Glutamatergic neuron (in vitro differentiated cells): ENCODE measurements around the gene ACBD6. TPM values are rescaled to one million over a fixed set of nuclear protein-coding genes. Genes with fewer than 3 reads are reported as not detected.
A peak's percentile ranks its signal among the peaks of the same experiment; 100 is the strongest.

Experiments
- DNase-seq: peaks from one replicate; pipeline ENCODE4 v3.0.0; 2022
- H3K27ac Mint-ChIP-seq: one replicate; pipeline ENCODE4 v1.8.0; 2020; ENCODE audit warnings: mild to moderate bottlenecking, mixed read lengths, inconsistent platforms; ENCODE audit not compliant: unreplicated experiment
- H3K27me3 Mint-ChIP-seq: one replicate; pipeline ENCODE4 v1.8.0; 2020; ENCODE audit warnings: mild to moderate bottlenecking, moderate library complexity, mixed read lengths, inconsistent platforms; ENCODE audit not compliant: unreplicated experiment
- H3K36me3 Mint-ChIP-seq: one replicate; pipeline ENCODE4 v1.8.0; 2020; ENCODE audit warnings: mild to moderate bottlenecking, mixed read lengths, inconsistent platforms; ENCODE audit not compliant: unreplicated experiment
- H3K4me1 Mint-ChIP-seq: one replicate; pipeline ENCODE4 v1.8.0; 2020; ENCODE audit warnings: mild to moderate bottlenecking, low read depth, mixed read lengths, inconsistent platforms; ENCODE audit not compliant: unreplicated experiment
- H3K4me3 Mint-ChIP-seq: one replicate; pipeline ENCODE4 v1.8.0; 2020; ENCODE audit warnings: mild to moderate bottlenecking, mixed read lengths, inconsistent platforms; ENCODE audit not compliant: unreplicated experiment
- H3K9me3 Mint-ChIP-seq: one replicate; pipeline ENCODE4 v1.8.0; 2020; ENCODE audit warnings: mild to moderate bottlenecking, moderate library complexity, mixed read lengths, inconsistent platforms; ENCODE audit not compliant: unreplicated experiment
- total RNA-seq: library from RNA; stranded (reverse); fragmentation: NEBNext Ultra II Directional; extraction: Animal tissue kit (Norgen Biotek cat#: 25700); gene quantifications from one replicate; pipeline ENCODE4 v1.2.1, GENCODE V29; 2021; ENCODE audit not compliant: unreplicated experiment
- TF ChIP-seq, protein P1 (sequence below): fragments of 200-600 bp; sonication (generic); IDR thresholded peaks from one replicate; pipeline ENCODE4 v1.5.0; 2021; ENCODE audit not compliant: partially characterized antibody, unreplicated experiment

Gene ACBD6
- total RNA-seq, 1 donor from 2014 or later: 52.9 TPM

DNA sequence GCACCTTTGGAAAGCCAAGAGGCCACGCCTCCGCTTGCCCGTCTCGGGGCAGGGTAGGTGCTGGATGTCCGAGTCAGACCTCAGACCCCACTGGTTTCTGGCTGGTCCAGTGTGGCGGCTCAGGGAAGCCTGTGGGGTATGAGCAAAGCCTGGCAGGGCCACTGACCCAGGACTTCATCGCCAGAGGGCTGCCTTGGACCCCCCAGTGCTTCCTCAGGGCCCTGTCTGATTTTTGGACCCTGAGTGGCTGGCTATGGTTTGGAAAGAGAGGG, 251.9 kb downstream of the ACBD6 start:
- H3K36me3 Mint-ChIP-seq: no peaks in the 10 kb centered on the region
- no peak for DNase-seq
- H3K9me3 Mint-ChIP-seq: peaks cover 8% of the 10 kb centered on the region
- TF ChIP-seq, protein P1, sequence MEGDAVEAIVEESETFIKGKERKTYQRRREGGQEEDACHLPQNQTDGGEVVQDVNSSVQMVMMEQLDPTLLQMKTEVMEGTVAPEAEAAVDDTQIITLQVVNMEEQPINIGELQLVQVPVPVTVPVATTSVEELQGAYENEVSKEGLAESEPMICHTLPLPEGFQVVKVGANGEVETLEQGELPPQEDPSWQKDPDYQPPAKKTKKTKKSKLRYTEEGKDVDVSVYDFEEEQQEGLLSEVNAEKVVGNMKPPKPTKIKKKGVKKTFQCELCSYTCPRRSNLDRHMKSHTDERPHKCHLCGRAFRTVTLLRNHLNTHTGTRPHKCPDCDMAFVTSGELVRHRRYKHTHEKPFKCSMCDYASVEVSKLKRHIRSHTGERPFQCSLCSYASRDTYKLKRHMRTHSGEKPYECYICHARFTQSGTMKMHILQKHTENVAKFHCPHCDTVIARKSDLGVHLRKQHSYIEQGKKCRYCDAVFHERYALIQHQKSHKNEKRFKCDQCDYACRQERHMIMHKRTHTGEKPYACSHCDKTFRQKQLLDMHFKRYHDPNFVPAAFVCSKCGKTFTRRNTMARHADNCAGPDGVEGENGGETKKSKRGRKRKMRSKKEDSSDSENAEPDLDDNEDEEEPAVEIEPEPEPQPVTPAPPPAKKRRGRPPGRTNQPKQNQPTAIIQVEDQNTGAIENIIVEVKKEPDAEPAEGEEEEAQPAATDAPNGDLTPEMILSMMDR: no peak
- no peak overlapping the region for H3K27ac Mint-ChIP-seq
- H3K4me1 Mint-ChIP-seq: peaks cover 43% of the 10 kb centered on the region
- H3K27me3 Mint-ChIP-seq: peaks cover 9% of the 10 kb centered on the region
- no peak overlapping the region for H3K4me3 Mint-ChIP-seq

DNA sequence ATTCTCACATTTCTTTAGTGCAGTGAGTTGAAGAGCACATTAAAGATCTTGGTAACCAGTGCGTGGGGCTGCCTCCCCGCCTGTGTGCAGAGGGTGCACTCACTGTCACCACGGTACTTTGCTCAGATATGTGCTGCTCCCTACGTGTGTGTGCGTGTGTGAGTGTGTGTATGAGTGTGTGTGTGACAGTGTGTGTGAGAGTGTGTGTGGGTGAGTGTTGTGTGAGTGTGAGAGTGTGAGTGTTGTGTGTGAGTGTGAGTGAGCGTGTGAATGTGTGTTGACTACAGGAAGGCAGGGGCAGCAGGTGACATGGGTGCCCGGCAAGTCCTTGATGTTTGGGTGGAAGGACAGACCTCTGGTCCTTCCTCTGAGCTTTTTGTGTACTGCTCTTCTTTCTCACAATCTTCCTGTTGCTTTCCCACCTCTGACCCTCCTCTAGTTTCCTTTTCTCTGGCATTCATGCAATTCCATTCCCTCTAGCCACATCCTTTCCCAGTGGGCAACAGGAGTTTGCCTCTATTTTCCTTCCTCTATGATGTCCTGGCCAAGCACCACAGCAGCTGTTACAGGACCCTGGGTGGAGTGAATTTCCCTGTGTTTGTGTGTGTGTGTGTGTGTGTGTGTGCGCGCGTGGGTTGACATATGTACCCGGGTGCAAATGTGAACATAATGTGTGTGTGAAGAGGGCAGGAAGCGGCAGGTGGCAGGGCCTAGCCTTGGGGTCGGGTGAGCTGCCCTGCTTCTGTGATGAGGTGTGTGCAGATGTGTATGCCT, 252.5 kb downstream of the ACBD6 start:
- no peak for DNase-seq
- peak overlapping the region; percentile 46 for H3K27ac Mint-ChIP-seq
- TF ChIP-seq, protein P1: no peak
- H3K9me3 Mint-ChIP-seq: peaks cover 8% of the 10 kb centered on the region
- H3K4me1 Mint-ChIP-seq: peaks cover 41% of the 10 kb centered on the region
- peaks cover 8% of the 10 kb centered on the region for H3K27me3 Mint-ChIP-seq
- no peak overlapping the region for H3K4me3 Mint-ChIP-seq
- no peaks in the 10 kb centered on the region for H3K36me3 Mint-ChIP-seq

DNA sequence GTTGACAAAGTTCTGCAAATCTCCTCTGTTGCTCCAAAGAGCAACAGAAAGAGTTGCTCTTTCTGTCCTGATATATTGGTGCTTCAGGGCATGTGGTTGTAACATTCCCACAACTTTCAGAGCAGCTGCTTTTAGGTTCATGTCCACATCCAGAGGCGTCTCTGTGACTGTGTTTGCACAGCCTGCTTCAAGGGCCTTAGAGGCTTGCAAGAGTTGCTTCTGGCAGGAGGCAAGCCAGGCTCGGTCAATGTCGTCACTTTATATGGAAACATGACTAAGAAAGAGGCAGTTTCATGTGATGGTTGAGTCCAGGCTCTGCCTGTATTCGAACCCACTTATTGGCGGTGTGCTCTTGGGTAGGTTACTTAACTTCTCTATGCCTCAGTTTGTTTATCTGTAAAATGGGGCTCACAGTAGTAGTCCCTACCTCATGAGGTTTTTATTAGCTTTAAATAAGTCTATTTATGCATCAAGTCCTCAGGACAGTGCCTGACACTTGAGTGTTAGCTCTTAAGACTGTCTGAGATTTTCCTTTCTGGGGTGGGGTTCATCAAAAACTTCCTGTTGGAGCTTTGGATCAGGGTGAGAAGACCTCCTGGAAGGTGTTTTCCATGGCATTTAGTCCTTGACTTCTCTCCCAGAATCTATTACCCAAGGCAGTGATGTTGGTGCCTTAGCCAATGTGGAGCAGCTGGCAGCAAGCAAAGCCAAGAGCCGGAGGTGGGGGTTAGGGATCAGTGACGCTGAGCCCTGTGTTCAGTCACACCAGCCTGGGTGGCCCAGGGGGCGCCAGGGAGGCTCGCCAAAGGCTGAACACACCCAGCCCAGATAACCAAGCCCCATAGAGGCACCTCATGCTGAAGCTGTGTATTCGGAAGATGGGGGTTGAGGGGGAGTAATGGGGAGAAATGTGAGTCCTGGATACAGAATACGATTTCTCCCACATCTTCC, 253.4 kb downstream of the ACBD6 start:
- H3K27ac Mint-ChIP-seq: peak overlapping the region; percentile 68

DNA sequence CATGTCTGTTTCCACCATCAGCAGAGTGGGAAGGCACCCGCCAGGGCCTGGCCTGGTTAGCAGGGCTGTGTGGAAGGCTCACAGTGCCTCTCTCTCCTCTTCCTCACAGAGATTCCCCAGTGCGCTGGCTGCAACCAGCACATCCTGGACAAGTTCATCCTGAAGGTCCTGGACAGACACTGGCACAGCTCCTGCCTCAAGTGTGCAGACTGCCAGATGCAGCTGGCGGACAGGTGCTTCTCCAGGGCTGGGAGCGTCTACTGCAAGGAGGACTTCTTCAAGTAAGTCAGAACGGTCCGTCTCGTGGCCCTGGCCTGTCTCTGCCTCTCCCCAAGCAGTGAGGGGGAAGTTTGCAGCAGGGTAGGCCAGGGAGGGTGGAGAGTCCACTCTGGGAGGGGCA, 254.2 kb downstream of the ACBD6 start:
- TF ChIP-seq, protein P1: no peak

More for the DNA sequence above, 253.4 kb downstream of the ACBD6 start:
- Mint-ChIP-seq H3K4me3 (no peak overlapping the region), H3K27me3 (peaks cover 8% of the 10 kb centered on the region), H3K4me1 (peaks cover 39% of the 10 kb centered on the region), H3K9me3 (peaks cover 7% of the 10 kb centered on the region), H3K36me3 (no peaks in the 10 kb centered on the region)
- DNase-seq: peak; percentile 53
- TF ChIP-seq, protein P1: no peak

More for the DNA sequence above, 254.2 kb downstream of the ACBD6 start:
- Mint-ChIP-seq H3K9me3 (peaks cover 7% of the 10 kb centered on the region), H3K4me3 (peak overlapping the region; percentile 50), H3K4me1 (peaks cover 38% of the 10 kb centered on the region), H3K27ac (peak overlapping the region; percentile 68), H3K27me3 (peaks cover 8% of the 10 kb centered on the region), H3K36me3 (no peaks in the 10 kb centered on the region)
- DNase-seq: no peak
